Mesenteric fat pad (tissue), 1 donor: ENCODE measurements around the gene THBD. TPM values are rescaled to one million over a fixed set of nuclear protein-coding genes. Genes with fewer than 3 reads are reported as not detected.
A peak's percentile ranks its signal among the peaks of the same experiment; 100 is the strongest.

Source experiments
- DNase-seq: peaks from one replicate; pipeline ENCODE4 v3.0.0-alpha.2; 2020; ENCODE audit warnings: low spot score
- long read RNA-seq: library from polyadenylated mRNA; unstranded; transcript quantifications from one replicate; pipeline ENCODE4 v2.0.0, GENCODE V29; 2020
- total RNA-seq: library from RNA; stranded (reverse); fragmentation: NEBNext Ultra II Directional; extraction: Animal tissue kit (Norgen Biotek cat#: 25700); gene quantifications from one replicate; pipeline ENCODE4 v1.2.1, GENCODE V29; 2021
- donor health status: DM: yes; HTN: yes; CAD: no.

Gene THBD
- total RNA-seq = 49.6 TPM
- long read RNA-seq, full-length matches to known transcripts = 107 of 107 reads
- long read RNA-seq, partial matches to known transcripts = 0 of 107 reads
- long read RNA-seq, other reads (novel, unspliced or antisense) = 0 of 107 reads

- peak; percentile 95 for DNase-seq
These were observed at the start of gene THBD for GRCh38 chr20:23049201-23050075. Gene THBD, minus strand, starts transcription at chr20:23049672. Its CDS starts 168 bp downstream, at chr20:23049504.

GRCh38 chr20:23097636-23098580 is 48.4 kb upstream of the THBD start:
- DNase-seq = peak; percentile 87

GRCh38 chr20:23096986-23097520 is 47.6 kb upstream of the THBD start:
- peak; percentile 20 for DNase-seq

GRCh38 chr20:23096097-23096496 is 46.6 kb upstream of the THBD start:
- no peak for DNase-seq

GRCh38 chr20:23095499-23095898 is 46.0 kb upstream of the THBD start:
- no peak for DNase-seq

- DNase-seq = no peak
These were observed 45.5 kb upstream of the THBD start for GRCh38 chr20:23094927-23095326.

- no peak for DNase-seq
These were observed 44.9 kb upstream of the THBD start for GRCh38 chr20:23094213-23094896.

- DNase-seq = no peak
These were observed 44.1 kb upstream of the THBD start for GRCh38 chr20:23093613-23094012.

GRCh38 chr20:23092861-23093495 is 43.5 kb upstream of the THBD start:
- no peak for DNase-seq

GRCh38 chr20:23092384-23092756 is 42.9 kb upstream of the THBD start:
- DNase-seq = no peak

GRCh38 chr20:23091721-23092383 is 42.4 kb upstream of the THBD start:
- DNase-seq = no peak

- DNase-seq = no peak
These were observed 41.4 kb upstream of the THBD start for GRCh38 chr20:23090878-23091277.

- DNase-seq = no peak
These were observed 40.7 kb upstream of the THBD start for GRCh38 chr20:23090147-23090546.

- no peak for DNase-seq
These were observed 39.4 kb upstream of the THBD start for GRCh38 chr20:23088866-23089265.

GRCh38 chr20:23087587-23088251 is 38.2 kb upstream of the THBD start:
- no peak for DNase-seq

GRCh38 chr20:23086931-23087411 is 37.5 kb upstream of the THBD start:
- DNase-seq = no peak

- no peak for DNase-seq
These were observed 36.6 kb upstream of the THBD start, which contains the start of gene CD93 for GRCh38 chr20:23086056-23086566. Gene CD93, minus strand, starts transcription at chr20:23086324. Its CDS starts 132 bp downstream, at chr20:23086192.

GRCh38 chr20:23085436-23086055 is 36.1 kb upstream of the THBD start:
- no peak for DNase-seq
